Fibroblast of pulmonary artery (primary cell): Measurements from ENCODE around the gene MIA.
"Not testable (repeated sequence)": the region's sequence is repeated elsewhere in the genome, so short reads cannot be mapped to it uniquely, and the experiment has no call there.

Experiments
- DNase-seq: peaks from one replicate; pipeline ENCODE4 v3.0.0-alpha.2; 2010; ENCODE audit warnings: low read depth
- H3K4me3 ChIP-seq: replicated peaks from 2 replicates; pipeline ENCODE4 v1.5.1; 2011; ENCODE audit warnings: low read depth, mild to moderate bottlenecking, control low read depth, low read length, moderate library complexity
- TF ChIP-seq, protein P1 (sequence below): IDR thresholded peaks from 2 replicates; pipeline ENCODE4 v1.5.1; 2011; ENCODE audit warnings: mild to moderate bottlenecking, control low read depth, low read length, inconsistent platforms; ENCODE audit errors: missing control alignments

MIA gene

DNA sequence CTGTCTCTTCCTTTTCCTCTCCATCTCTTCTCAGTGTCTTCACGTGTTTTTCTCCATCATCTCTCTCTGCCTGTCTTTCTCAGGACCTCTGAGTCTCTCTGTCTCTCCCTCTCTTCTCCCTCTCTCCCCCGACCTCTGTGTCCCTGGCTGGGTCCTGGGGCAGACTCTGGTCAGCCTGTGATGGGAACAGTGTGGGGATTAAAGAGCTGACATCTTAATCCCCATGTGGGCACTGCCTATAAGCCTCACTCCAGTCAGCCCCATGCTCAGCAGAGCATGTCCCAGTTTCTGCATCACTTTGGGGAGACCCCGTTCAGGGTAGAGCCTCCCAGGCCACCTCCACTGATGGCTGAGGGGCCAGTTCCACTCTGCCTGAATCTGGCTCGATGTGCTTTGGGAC lies 39.9 kb downstream of the MIA start:
- no peak overlapping the region for H3K4me3 ChIP-seq
- TF ChIP-seq, protein P1, sequence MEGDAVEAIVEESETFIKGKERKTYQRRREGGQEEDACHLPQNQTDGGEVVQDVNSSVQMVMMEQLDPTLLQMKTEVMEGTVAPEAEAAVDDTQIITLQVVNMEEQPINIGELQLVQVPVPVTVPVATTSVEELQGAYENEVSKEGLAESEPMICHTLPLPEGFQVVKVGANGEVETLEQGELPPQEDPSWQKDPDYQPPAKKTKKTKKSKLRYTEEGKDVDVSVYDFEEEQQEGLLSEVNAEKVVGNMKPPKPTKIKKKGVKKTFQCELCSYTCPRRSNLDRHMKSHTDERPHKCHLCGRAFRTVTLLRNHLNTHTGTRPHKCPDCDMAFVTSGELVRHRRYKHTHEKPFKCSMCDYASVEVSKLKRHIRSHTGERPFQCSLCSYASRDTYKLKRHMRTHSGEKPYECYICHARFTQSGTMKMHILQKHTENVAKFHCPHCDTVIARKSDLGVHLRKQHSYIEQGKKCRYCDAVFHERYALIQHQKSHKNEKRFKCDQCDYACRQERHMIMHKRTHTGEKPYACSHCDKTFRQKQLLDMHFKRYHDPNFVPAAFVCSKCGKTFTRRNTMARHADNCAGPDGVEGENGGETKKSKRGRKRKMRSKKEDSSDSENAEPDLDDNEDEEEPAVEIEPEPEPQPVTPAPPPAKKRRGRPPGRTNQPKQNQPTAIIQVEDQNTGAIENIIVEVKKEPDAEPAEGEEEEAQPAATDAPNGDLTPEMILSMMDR = no peak
- DNase-seq = no peak

DNA sequence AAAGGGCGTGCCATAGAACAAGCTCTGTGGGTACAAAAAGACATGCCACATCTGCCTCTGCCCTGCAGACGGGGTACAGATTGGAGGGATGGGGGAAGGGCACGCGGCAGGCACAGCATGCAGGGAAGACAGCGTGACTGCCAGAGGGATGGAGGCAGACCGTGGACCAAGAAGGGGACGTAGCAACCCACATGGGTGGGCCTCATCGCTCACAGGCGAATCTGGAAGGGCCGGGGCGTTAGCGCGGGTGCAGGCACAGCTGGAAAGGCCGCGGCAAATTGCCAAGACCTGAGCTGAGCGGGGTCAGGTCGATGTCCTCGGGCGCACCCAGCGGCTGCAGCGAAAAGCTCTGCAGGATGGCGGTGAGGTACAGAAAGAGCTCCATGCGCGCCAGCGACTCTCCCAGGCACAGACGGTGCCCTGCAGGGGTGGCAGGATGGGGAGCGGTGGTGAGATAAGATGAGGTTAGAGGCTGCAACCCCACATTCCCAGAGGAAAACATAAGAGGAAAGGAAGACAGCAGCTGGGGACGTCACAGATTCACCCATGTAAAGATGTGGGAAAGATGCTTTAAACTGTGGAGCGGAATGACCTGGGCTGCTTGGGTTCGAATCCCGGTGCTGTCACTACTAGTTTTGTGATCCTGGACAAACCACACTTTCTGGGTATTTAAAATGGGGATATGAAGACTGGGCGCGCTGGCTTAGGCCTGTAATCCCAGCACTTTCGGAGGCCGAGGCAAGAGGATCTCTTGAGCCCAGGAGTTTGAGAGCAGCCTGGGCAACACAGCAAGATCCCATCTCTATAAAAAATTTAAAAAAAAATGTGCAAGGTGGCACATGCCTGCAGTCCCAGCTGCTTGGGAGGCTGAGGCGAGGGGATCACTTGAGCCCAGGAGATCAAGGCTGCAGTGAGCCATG lies 43.4 kb downstream of the MIA start:
- TF ChIP-seq, protein P1 = peak; percentile 31
- not testable (repeated sequence) for H3K4me3 ChIP-seq
- peak; percentile 59 for DNase-seq

DNA sequence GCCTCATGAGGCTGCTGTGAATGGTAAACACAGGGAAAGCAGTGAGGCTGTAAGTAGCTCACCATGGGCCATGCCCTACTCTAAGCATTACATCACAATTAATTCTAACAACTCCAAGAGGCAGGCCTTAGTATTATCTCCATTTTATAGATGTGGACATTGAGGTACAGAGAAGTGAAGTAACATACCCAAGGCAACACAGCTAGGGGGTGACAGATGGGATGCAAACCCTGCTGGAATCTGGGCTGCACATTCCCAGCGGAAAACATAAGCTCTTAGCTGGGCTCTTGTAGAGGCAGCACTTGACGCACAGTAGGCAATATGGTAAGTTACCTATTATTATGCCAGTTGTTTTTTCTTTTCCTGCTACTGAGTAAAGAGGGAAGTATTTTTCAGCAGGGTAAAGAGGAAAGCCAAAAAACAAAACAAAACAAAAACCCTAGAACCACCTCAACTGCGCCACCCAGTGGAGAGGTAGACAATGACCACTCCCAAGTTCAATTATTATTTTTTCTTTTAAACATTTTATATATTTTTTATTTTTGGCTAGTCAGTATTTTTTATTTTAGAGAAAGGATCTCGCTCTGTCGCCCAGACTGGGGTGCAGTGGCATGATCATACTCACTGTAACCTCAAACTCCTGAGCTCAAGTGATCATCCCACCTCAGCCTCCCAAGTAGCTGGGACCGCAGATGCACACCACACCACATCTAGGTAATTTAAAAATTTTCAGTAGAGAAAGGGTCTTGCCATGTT lies 44.3 kb downstream of the MIA start:
- H3K4me3 ChIP-seq = not testable (repeated sequence)
- TF ChIP-seq, protein P1 = peak; percentile 67
- peak; percentile 62 for DNase-seq

DNA sequence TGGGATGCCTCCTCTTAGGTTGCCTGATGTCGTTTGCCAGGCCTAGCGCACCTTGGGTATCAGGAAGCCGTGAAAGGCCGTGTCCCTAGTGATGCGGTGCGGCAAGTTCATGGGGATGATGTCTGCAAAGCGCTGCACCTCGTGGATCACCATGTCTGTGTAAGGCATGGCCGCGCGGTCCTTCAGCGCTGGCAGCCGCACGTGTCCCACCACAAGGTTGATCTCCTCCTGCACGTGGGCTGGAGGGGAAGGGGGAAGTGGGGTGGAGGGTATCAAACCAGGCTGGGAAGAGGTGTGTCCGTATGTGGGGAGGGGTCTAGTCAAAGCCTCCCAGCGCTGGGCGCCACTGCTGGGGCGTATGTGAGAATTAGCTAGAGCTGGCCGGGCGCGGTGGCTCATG lies 46.8 kb downstream of the MIA start:
- DNase-seq = no peak
- no peak overlapping the region for H3K4me3 ChIP-seq
- TF ChIP-seq, protein P1 = no peak

DNA sequence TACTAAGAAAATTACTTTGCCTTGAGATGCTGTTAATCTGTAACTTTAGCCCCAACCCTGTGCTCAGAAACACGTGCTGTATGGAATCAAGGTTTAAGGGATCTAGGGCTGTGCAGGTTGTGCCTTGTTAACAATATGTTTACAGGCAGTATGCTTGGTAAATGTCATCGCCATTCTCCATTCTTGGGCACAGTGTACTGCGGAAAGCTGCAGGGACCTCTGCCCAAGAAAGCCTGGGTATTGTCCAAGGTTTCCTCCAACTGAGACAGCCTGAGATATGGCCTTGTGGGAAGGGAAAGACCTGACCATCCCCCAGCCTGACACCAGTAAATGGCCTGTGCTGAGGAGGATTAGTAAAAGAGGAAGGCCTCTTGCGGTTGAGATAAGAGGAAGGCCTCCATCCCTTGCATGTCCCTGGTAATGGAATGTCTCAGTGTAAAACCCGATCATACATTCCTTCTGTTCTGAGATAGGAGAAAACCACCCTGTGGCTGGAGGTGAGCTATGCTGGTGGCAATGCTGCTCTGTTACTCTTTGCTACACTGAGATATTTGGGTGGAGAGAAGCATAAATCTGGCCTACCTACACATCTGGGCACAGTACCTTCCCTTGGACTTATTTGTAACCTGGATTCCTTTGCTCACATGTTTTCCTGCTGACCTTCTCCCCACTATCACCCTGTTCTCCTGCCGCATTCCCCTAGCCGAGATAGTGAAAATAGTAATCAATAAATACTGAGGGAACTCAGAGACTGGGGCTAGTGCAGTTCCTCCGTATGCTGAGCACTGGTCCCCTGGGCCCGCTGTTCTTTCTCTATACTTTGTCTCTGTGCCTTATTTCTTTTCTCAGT lies 47.6 kb downstream of the MIA start:
- peak; percentile 66 for DNase-seq
- not testable (repeated sequence) for H3K4me3 ChIP-seq

DNA sequence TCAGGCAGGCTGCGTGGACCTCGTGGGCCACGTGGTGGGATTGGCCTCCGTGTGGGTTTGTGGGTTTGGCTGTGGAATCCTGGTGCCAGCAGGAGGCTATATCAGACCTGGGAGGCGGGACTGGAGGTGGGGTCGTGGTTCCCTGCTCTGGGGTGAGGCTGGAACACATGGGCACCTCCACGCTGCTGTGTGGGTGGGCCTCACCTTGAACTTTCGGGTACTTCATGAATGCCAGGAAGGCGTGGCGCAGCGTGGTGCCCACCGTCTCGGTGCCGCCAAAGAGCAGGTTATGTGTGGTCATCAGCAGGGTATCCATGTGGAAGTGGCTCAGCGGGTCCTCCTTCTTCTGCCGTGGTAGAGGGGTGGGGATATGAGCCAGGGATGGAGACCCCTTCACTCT lies 49.6 kb downstream of the MIA start:
- H3K4me3 ChIP-seq, DNase-seq: not testable (repeated sequence)

DNA sequence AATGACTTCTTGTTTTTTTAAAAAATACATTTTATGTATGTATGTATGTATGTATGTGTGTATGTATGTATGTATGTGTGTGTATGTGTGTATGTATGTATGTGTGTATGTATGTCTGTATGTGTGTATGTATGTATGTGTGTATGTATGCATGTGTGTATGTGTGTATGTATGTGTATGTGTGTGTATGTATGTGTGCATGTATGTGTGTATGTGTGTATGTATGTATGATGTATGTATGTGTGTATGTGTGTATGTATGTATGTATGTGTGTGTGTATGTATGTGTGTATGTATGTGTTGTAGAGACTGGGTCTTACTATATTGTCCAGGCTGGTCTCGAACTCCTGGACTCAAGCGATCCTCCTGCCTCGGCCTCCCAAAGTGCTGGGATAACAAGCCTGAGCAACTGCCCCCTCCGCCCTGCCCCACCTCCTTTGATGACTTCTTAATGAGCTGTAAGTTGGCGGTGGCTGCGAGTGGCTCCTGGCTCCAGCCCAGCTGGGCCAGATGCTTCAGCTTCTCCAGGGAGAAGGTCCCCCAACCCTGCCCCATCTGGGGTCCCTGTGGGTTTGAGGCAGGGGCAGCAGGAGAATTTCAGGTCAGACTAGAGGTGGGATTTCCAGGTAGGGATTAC lies 50.3 kb downstream of the MIA start:
- not testable (repeated sequence) for DNase-seq, H3K4me3 ChIP-seq

DNA sequence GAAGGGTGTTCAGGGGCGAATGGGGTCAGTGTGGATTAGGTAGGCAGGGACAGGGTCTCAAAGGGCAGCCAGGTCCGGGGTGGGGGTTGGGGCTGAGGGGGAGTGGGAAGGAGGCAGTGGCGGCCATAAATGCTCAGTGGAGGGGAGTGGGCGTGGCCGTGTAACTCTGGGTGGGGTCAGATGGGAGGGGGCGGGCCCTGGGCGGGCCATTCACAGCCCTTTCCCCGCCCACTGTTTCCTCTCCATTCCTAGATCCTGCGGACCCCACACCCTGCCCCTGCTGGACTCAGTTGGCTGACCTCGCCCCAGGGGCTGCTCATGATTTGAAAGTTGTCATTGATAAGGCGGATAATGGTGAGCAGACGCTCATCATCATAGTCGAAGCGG lies 51.0 kb downstream of the MIA start:
- H3K4me3 ChIP-seq, DNase-seq: not testable (repeated sequence)

DNA sequence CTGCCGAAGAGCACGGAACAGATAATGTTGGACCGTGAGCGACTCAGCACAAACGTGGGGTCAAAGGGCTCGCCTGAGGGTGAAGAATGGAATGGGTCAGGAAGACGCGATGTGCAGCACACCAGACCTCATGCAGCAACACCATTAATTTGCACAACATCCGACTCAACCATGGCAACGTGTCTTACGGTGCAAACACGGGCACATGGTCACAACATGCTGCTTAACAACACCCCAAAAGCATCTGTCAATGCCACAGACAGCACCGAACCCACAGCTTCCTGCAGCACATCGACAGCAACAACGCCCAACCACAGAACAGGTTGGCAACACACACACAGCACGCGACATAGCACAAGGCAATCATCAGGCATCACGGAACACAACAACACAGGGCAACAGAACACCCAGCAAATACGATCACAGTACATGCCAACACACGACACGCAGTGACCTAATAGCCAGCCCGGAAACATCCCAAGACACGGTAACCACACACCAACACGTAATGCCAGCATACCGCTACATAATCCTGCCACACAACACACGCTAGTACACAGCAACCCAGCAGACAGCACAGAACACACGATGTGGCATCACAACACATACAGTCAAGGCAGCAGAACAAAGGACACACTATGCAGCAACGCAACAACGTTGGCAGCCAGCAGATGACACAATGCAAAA lies 51.5 kb downstream of the MIA start:
- not testable (repeated sequence) for H3K4me3 ChIP-seq, DNase-seq
